ENCODE data around the gene SNX14. TPM values are rescaled to one million over a fixed set of nuclear protein-coding genes. Genes with fewer than 3 reads are reported as not detected.

SNX14 gene
- total RNA-seq, 1 experiment from 2014 or later, result 65.4 TPM

DNA sequence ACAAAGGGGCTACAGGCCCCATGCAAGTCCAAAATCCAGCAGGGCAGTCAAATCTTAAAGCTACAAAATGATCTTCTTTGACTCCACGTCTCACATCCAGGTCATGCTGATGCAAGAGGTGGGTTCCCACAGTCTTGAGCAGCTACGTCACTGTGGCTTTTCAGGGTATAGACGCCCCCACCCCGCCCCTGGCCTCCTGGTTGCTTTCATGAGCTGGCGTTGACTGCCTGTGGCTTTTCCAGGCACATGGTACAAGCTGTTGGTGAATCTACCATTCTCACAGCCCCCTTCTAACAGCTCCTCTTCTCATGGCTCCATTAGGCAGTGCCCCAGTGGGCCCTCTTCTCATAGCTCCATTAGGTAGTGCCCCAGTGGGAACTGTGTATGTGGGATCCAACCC lies 96.8 kb downstream of the SNX14 start:
- H3K36me3 ChIP-seq (ENCODE audit: low read depth, low read length), result no peaks in the 10 kb centered on the region
- no peaks in the 10 kb centered on the region for H3K79me2 ChIP-seq (ENCODE audit: low read length)
- no peaks in the 10 kb centered on the region for H4K20me1 ChIP-seq (ENCODE audit: low read length)
- TF ChIP-seq, protein P1, sequence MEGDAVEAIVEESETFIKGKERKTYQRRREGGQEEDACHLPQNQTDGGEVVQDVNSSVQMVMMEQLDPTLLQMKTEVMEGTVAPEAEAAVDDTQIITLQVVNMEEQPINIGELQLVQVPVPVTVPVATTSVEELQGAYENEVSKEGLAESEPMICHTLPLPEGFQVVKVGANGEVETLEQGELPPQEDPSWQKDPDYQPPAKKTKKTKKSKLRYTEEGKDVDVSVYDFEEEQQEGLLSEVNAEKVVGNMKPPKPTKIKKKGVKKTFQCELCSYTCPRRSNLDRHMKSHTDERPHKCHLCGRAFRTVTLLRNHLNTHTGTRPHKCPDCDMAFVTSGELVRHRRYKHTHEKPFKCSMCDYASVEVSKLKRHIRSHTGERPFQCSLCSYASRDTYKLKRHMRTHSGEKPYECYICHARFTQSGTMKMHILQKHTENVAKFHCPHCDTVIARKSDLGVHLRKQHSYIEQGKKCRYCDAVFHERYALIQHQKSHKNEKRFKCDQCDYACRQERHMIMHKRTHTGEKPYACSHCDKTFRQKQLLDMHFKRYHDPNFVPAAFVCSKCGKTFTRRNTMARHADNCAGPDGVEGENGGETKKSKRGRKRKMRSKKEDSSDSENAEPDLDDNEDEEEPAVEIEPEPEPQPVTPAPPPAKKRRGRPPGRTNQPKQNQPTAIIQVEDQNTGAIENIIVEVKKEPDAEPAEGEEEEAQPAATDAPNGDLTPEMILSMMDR (conservative IDR thresholded peaks at IDR 0.05; ENCODE audit: low read depth, low read length), result no peak
- TF ChIP-seq EZH2phosphoT487 (IDR thresholded peaks at IDR 0.05; ENCODE audit: borderline replicate concordance, low read length) (no peak), EZH2 (IDR thresholded peaks at IDR 0.05; ENCODE audit: low read length, unreplicated experiment) (no peak)
- peaks cover 17% of the 10 kb centered on the region for H3K4me1 ChIP-seq (ENCODE audit: insufficient read depth, low read length)
- H3K27ac ChIP-seq (ENCODE audit: low read length), result no peak overlapping the region
- no peaks in the 10 kb centered on the region for H3K9me2 ChIP-seq (replicated peaks; ENCODE audit: low read length)
- ATAC-seq (no peak), DNase-seq (no peak)
- intact Hi-C loops (cut with micrococcal nuclease), result no loop called here
- no peaks in the 10 kb centered on the region for H3F3A ChIP-seq (ENCODE audit: low read length, unreplicated experiment)
- H3K9me3 ChIP-seq (ENCODE audit: low read length), result no peaks in the 10 kb centered on the region
- ChIA-PET POLR2A (ENCODE audit: unreplicated experiment) (no interaction called here), CTCF (no interaction called here)
- H3K27me3 ChIP-seq (ENCODE audit: low read length), result no peaks in the 10 kb centered on the region
- BruUV-seq (replicated peaks), result no TSS peak
- H3K4me3 ChIP-seq (ENCODE audit: low read length), result no peak overlapping the region
- H2AFZ ChIP-seq (ENCODE audit: low read length), result no peak overlapping the region
- no peak overlapping the region for H3K4me2 ChIP-seq (ENCODE audit: low read length)
- no peak overlapping the region for H3K9ac ChIP-seq (ENCODE audit: low read length)

DNA sequence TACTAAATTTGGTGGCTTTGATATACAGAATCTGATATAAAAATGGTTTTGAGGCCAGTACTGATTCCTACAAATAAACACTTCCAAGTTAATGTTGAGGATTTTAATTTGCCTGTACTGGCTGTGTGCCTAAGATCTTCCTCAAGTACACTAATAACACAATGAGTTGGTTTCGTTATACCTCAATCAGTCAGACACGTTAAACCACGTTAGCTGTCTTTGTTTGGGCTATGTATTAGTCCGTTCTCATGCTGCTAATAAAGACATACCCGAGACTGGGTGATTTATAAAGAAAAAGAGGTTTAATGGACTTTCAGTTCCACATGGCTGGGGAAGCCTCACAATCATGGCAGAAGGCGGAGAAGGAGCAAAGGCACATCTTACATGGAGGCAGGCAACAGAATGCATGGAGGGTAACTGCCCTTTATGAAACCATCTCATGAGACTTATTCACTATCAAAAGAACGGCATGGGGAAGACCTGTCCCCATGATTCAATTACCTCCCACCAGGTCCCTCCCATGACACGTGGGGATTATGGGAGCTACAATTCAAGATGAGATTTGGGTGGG lies 97.6 kb downstream of the SNX14 start:
- DNase-seq (no peak), ATAC-seq (no peak)
- CTCF ChIA-PET, result no interaction called here
- no peaks in the 10 kb centered on the region for H3K9me3 ChIP-seq (ENCODE audit: low read length)
- no peaks in the 10 kb centered on the region for H4K20me1 ChIP-seq (ENCODE audit: low read length)
- H3K9ac ChIP-seq (ENCODE audit: low read length), result no peak overlapping the region
- H3K79me2 ChIP-seq (ENCODE audit: low read length), result no peaks in the 10 kb centered on the region
- no TSS peak for BruUV-seq (replicated peaks)
- no peaks in the 10 kb centered on the region for H3F3A ChIP-seq (ENCODE audit: low read length, unreplicated experiment)
- no peak overlapping the region for H2AFZ ChIP-seq (ENCODE audit: low read length)
- H3K4me2 ChIP-seq (ENCODE audit: low read length), result no peak overlapping the region
- no peaks in the 10 kb centered on the region for H3K9me2 ChIP-seq (replicated peaks; ENCODE audit: low read length)
- no peaks in the 10 kb centered on the region for H3K27me3 ChIP-seq (ENCODE audit: low read length)
- H3K36me3 ChIP-seq (ENCODE audit: low read depth, low read length), result no peaks in the 10 kb centered on the region
- peaks cover 23% of the 10 kb centered on the region for H3K4me1 ChIP-seq (ENCODE audit: insufficient read depth, low read length)
- TF ChIP-seq, protein P1 (conservative IDR thresholded peaks at IDR 0.05; ENCODE audit: low read depth, low read length), result no peak
- TF ChIP-seq EZH2 (IDR thresholded peaks at IDR 0.05; ENCODE audit: low read length, unreplicated experiment) (no peak), EZH2phosphoT487 (IDR thresholded peaks at IDR 0.05; ENCODE audit: borderline replicate concordance, low read length) (no peak)
- intact Hi-C loops (cut with micrococcal nuclease), result no loop called here
- no peak overlapping the region for H3K27ac ChIP-seq (ENCODE audit: low read length)
- POLR2A ChIA-PET (ENCODE audit: unreplicated experiment), result no interaction called here
- no peak overlapping the region for H3K4me3 ChIP-seq (ENCODE audit: low read length)

All from PC-3 (cell line).